DMS153 (cell line): ENCODE data around the gene PTPRT.

Experiments
- DNase-seq: peaks from one replicate; lab custom pipeline; 2025; lab: John Stamatoyannopoulos, UW

PTPRT gene

DNA sequence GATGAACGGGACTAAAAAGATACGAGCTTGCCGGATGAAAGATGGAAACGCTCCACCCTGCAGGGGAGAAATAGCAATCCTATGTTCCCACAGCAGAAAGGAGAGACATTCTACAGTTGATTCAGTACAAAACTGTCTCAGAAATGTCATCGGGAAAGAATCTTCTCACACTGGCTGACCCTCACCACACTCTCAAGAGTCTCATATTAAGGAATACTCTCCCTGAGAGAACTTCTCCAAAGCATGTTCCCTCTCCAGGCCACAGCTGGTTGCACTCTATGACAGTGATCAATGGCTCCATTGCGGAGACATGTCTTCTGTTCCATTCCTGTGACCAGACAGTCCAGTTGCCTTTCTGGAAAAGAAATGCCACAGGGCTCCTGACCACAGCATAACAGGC, 813.6 kb downstream of the PTPRT start:
- no peak for DNase-seq

DNA sequence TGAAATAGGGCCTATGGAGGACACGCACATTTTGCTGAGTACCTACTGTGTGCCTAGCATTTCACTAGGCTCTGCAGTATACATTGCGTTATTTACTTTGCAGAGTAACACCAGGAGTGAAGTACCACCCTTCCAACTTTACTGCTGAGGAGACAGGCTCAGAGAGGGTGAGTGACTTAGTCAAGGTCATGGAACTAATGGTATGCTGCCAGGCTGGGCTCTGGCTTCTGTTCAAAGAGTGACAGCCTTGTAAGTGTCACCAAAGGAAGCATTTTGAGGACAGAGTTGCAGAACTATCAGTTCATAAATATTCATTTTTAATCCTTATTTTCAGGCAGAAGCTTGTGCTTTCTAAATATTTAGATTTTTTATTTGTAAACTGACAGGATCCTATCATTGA, 816.7 kb downstream of the PTPRT start:
- no peak for DNase-seq

DNA sequence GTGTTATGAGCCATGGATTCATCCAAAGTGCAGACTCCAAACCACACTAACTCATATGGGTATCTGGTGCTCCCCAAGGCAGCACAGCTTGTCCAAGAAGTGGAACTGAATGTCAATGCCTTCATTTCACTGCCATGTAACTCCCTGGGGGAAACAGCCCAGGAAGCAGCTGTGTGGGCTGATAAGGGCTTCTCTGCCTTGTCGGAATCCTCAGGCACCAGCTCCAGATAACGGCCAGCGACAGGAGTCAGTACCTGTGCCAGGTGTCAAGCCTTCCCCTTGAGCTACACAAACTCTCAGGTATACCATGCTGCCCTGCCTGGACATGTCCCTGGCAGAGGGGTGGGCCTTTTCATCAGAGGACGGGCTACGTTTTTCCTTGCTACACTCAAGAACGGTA, 819.6 kb downstream of the PTPRT start:
- DNase-seq, result no peak

DNA sequence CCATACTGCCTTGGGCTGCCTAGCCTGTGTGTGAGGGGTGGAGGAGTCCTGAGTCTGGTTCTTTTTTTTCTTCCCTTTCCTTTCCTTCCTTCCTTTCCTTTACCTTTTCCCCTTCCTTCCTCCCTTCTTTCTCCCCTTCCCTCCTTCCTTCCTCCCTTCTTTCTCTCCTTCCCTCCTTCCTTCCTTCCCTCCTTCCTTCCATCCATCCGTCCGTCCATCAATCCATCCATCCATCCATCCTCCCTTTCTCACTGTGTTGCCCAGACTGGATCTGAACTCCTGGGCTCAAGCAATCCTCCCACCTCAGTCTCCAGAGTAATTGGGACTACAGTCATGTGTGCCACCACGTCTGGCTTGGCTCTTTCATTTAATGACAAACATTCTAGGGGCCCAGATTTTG, 820.8 kb downstream of the PTPRT start:
- DNase-seq, result no peak

DNA sequence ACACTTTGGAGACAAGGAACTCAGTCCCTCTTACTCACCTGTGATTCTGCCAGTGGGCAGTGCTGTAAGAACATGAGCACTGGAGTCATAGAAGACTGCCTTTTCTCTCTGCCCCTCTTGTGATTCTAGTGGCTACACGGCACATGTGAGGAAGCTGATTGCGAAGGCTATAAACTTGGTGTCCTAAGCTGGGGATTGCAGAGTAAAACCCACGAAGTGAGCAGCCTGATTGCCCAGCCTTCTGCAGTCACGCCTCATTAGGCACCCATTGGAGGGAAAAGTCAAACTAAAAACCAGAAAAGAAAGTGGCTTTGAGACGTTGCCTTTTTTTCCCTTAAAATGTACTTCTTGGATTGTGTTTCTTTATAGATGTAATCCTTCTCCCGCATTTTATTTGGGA, 823.1 kb downstream of the PTPRT start:
- DNase-seq, result no peak

DNA sequence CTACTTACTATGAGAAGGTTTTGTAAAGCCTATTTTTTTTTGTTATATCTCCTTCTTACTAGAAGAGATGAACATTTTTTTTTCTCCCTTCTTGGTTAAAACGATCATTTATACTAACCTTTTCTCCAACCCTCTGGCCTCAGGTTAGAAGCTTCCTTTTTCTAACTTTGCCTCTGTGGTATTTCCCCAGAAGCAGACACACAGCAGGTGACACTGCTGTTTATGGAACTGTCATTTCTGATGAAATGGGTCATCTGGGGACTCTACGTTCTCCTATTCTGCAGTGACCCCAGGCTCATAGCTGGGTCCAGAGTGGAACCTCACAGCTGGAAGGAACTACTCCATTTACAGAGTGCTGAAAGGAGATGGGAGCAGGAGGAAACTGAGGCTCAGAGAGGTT, 825.3 kb downstream of the PTPRT start:
- DNase-seq, result no peak

DNA sequence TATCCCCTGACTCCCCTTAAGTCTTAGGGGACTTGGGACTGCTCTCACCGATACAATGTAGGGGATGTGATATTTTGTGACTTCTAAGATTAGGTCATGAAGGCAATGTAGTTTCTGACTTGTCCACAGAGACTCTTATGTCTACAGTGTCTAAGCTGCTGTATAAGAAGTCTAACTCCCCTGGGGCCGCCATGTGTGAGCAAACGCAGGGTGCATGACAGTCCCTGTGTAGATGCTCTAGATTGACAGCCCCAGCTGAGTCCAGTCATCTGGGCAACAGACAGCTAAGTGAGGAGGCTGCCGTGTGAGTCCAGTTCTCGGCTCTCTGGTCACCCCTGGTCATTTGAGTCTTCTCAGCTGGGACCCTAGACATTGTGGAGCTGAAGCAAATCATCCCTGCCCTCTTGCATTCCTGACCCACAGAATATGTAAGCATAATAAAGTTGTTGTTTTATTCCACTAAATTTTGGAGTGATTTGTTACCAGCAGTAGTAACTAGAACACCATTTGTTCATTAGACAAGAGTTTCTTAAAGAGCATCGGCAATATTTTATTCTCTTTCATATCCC, 828.2 kb downstream of the PTPRT start:
- no peak for DNase-seq

DNA sequence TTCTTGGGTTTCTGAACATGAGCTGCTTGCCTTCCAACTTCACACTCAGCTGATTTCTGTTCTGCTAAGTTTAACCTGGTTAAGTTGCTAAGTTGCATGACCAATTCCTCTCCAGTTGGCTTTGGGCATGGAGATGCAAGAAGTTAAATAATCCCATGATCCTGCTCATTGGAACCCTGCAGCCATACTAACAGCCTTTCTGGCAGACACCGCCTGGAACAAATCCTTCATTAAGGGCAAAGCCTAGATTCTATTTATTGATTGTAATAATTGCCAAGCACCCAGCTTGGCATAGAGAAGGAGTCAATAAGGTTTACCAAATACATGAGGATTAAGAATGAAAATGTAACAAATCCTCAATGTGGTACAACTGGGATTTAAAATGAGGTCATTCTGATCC, 829.1 kb downstream of the PTPRT start:
- DNase-seq, result no peak

DNA sequence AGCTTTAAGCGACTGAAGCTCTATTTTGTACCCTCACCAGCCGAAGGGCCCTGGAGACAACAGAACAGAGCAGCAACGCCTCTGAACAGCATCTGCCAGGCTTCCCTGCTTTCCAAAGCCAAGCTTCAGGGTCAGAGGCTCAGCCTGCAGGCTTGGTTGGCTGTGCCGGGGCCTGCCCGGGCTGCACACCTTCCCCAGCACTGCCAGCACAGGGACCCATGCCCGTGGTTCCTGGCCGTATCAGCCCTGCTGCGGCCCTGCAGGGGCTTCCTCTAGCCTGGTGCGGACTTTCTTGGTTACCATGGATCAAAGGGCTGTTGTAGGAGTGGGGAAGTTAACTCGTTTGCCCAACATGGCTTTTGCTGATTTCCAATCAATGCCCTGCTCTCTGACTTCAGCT, 830.1 kb downstream of the PTPRT start:
- no peak for DNase-seq

DNA sequence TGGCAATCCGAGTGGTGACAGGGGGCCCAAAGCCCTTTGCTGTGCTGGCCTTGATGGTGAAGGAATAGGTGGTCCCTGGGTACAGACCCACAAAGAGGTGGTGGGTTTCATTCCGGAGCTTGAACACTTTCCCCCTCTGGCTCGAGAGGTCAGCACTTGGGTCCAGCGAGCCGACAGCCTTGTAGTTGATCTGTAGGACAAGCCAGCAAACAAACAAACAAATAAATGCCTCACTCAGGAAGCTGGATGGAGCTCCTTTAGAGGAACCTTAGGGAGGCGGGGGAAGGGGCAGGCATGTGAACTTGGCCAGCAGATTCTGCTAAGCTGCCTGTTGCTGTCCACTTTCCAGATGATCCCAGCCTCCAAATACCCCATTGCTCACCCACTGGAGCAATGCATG, 837.6 kb downstream of the PTPRT start:
- no peak for DNase-seq

DNA sequence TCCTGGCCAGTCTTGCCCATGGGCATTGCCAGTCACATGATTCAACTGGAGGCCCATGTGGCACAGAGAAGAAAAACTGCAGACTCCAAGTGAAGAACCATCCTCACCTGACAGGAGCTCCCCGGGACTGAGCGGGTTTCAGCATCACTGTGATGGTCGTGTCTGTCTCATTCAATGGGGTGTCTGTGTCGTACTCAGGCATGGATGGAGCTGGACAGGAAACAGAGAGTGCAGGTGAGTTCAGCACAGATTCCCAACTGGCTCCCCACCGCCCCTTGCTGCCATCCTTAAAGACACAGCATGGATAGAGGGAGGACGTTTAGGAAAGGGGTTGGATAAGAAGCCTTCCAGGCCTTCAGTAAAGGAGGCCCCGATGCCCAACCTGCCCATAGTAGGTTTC, 839.2 kb downstream of the PTPRT start:
- no peak for DNase-seq

DNA sequence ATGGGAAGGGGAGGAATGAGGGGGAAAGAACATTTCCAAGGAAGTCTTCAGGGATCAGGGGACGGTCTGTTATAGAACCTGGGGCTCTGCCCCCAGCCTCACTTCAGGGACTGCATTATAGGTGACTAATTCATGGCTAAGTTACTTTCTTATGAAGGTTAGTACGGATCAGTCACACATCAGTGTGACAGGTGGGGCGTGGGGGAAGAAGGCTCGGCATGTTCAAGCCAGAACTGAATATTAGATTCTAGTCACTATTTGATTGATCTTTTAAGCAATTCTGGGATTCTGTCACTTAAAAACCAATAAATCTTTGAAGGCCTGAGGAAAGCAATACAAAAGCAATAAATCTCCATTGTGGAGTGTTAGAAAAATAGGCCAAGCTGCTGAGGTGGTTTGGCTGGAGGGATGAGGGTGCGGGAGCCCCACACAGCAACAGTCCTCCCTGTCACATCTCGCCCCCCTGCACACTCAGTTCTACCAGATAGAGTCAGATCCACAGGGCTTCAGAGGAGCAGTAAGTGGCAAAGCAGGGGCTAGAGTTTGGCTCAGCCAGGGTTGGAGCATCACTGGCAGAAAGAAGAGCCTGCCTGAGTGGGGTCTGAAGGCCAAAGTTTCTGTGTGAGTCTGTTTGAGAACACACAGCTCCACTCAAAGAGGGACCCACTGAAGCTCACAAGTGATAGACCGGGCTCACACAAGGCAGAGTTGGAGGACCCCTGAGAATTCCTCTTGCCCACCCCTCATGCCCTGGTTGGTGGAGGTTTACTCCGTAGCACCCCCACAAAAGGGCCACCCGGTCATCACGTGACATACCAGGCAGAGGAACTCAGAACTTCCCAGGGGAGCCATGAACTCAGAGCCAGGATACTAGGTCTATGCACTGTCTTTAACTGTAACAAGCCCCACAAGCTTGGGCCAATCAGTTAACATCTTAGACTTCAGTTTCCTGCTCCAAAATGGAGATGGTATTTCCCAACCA, 843.2 kb downstream of the PTPRT start:
- no peak for DNase-seq

DNA sequence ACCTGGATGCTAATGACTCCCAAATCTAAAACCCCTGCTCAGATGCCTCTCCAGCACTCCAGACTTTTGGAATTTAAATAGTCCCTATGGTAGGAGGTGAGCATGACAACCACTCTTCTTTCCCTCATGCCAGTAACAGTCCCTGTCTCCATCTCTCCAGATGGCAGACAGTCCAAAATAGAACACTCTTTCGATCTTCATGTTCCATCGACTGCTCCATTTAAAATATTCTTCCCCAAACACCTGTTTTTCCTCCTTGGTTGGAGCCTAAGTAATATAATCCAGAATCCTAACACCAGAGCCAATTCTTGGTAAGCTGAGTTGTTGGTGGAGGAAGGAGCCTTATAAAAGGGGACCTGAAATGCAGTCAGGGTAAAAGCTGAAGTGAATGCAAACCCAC, 848.1 kb downstream of the PTPRT start:
- no peak for DNase-seq

DNA sequence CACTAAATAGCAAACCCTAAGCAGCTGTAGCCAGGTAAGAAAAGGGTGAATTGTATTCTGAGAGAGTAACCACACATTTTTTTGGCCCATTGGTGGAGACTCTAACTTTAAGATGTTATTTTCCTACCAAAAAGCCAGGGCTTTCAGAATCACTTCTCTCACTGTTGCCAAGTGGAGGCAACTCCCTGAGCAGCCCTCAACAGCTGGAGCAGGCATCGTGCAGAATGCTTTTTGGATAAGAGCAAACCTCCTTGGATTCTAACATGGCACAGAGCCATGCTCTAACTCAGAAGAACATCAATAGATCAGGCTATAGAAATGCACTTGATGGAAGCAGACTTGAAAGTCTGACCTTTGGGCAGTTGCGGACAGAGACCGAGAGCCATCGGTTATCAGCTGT, 849.3 kb downstream of the PTPRT start:
- no peak for DNase-seq

DNA sequence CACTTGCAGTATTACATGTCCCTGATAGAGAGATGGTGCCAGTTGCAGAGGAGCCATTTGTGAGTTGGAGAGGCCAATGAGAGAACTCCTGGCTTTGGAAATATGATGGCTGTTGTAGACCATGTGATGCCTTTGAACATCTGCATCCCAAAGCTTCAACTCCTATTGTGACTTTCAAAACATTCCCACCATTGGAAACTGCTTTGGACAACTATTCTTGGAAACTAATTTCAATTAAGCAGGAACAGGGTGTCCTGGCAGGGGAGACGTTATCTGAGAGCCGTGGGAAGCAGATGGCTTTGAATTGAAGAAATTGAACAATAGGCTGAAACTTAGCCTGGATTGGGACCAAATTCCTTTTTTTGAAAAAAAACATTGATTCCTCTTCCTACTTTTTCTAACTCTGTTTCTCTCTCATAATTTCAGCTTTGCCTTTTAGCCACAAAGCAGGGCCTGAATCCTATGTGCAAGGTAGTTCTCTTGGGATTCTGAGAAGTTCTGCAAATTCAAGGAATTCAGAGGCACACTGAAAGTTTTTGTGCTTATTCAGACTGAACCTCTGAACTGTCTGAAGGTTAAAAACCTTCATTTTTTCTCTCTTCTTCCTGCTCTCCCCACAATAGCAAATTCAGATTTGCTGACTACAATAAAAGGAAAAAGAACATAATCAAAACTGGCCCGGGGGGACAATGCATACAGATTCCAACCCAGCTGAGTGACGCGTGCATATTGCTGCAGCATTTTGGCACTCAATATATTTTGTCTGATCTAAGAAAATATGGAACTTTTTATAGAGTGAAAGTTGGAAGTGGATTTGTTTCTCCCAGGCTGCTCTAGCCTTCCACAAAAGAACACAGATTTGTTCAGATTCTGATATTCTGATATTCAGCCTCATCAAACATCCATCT, 851.2 kb downstream of the PTPRT start:
- DNase-seq, result no peak

DNA sequence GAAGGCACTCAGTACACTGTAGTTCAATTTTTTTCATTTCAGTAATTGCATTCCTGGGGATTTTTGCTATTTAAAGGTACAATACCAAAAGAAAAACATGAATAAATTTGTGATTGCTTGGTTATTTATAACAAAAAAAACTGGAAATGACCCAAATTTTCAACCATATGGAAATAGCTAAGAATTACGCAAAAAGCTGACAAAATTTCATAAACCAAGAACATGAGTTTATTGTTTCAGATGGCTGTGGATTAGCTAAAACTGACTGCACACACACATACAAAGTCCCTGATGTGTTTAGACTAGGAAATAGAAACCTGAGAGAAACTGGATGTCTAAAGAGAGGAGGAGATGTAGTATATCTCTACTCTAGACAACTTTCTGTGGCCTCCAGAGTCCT, 853.1 kb downstream of the PTPRT start:
- DNase-seq, result no peak

DNA sequence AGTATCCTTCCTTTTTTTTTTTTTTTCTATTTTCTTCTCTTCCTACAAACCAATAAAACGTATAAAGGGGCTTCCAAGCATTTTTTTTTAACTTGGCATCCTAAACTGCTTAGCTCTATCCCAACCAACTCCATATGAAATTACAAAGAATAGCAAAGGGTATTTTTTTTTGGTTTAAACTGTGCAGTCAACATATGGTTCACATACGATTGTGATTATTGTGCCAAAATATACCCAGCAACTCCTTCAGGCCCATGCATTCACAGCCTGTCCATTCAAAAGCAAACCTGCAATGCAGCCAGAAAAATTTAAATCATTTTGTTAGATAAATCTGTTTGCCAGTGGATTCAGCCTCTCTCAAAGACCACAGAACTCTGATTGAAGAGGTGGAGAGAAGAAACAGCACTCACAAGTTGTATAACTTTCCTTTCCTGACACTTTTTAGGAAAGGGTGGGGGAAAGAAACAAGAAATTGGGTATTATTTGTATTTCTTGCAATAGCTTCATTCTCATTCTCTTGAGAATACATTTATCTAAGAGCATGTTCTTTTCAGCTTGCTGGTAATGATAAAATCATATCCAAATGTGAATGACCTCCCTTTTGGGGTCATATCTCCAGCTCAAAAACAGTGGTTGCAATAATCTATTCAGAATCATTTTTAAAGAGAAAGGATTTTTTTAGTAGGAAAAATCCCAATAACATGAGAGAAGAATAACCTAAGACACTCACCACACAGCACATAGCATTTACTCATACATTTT, 870.3 kb downstream of the PTPRT start:
- DNase-seq, result no peak

DNA sequence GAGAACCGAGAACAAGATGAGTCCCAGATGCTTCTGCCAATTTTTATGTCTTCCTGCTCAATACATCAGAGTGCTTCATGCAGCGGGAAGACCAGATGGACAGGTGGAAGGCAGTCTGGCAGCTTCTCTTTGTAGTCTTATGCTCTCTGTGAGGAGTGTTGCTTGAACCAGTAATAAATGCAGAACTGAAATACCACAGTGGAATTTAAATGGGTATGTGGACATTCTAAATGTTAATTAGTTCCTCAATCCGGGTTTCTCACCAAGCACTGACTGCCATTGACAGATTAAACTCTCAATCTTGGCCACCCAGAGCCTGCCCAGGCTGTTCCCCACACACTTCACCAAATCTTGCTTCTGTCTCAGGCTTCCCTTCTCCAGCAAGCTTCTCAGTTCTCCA, 876.0 kb downstream of the PTPRT start:
- no peak for DNase-seq

DNA sequence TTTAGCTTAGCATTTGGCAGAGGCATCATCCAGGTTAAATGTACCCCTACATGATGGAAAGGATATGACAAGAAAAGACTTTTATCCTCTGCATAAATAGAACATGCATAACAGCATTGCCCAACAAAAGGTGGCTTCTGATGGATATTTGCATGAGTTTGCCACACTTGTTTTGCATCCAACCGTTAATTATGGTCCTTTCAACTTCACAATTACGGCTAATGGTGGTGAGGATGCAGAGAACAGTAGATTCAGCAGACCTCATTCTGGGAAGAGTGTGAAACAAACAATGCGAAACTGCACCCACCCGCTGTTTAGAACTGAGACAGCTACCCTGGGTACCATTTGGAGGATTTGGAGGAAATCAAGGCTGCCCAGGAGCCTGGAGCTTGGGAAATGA, 880.7 kb downstream of the PTPRT start:
- no peak for DNase-seq

DNA sequence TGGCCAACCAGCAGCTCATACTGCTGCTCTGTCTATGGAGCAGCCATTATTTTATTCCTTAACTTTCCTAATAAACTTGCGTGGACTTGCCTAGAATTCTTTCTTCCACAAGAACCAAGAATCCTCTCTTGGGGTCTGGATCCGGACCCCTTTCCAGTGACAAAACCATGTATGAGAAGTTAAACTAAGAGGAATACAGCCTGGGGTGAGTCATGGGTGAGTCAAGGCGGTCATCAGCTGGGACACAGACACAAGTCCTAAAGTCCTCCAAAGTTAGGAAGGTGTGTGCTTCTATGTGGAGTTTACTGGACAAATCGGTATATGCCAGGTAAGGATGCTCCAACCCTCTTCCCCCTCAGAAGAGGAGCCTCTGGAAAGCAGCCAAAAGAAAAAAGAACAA, 881.5 kb downstream of the PTPRT start:
- DNase-seq, result no peak

DNA sequence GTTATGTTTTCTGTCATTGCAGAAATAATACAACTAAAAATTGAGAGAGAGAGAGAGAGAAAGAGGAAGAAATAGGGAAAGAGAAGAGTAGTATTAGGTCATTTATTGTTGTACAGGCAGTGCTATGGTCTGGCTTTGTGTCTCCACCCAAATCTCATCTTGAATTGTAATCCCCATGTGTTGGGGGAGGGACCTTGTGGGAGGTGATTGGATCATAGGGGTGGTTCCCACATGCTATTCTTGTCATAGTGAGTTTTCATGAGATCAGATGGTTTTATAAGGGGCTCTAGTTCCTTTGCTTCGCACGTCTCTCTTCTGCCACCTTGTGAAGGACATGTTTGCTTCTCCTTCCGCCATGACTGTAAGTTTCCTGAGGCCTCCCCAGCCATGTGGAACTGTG, 894.1 kb downstream of the PTPRT start:
- no peak for DNase-seq

DNA sequence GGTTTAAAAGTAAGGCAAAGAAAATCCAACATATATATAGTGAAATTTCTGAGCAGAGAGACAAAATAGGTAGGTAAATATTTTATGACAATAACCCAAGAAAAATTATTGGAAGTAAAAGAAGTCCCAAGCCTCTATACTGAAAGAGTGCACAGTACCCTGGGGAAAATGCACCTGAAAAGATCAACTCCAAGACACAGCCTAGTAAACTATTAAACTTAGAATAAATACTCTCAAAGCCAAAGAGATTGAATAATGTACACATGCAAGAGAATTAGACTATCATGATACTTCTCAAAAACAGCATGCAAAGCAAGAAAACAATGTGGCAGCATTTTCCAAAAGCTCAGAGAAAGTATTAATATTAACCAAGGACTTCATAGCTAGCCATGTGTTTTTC, 894.7 kb downstream of the PTPRT start:
- no peak for DNase-seq
